Fibroblast of the aortic adventitia (primary cell): ENCODE data around the gene FBXL15. TPM values are rescaled to one million over a fixed set of nuclear protein-coding genes. Genes with fewer than 3 reads are reported as not detected.

Experiments used
- DNase-seq: peaks from one replicate; pipeline ENCODE4 v3.0.0-alpha.2; 2010; ENCODE audit warnings: low read depth
- H3K4me3 ChIP-seq: 2 replicates; pipeline ENCODE4 v1.5.1; 2011; ENCODE audit warnings: low read depth, mild to moderate bottlenecking, control low read depth, low read length, moderate library complexity
- small RNA-seq: library from RNA; depleted of rRNA; stranded (forward); fragments of <200 nt; gene quantifications from one replicate; pipeline ENCODE3, GENCODE V24; 2012
- total RNA-seq: library from RNA; depleted of rRNA; stranded (reverse); fragments of >200 nt; gene quantifications from 2 replicates; pipeline ENCODE4 v1.2.3, GENCODE V29; 2012; ENCODE audit warnings: low replicate concordance
- TF ChIP-seq, protein P1 (sequence below): IDR thresholded peaks from 2 replicates; pipeline ENCODE4 v1.5.1; 2011; ENCODE audit warnings: mild to moderate bottlenecking, low read length, control low read depth, inconsistent platforms; ENCODE audit not compliant: insufficient read depth

FBXL15 gene
- total RNA-seq, 1 donor: 5.2 TPM

DNA sequence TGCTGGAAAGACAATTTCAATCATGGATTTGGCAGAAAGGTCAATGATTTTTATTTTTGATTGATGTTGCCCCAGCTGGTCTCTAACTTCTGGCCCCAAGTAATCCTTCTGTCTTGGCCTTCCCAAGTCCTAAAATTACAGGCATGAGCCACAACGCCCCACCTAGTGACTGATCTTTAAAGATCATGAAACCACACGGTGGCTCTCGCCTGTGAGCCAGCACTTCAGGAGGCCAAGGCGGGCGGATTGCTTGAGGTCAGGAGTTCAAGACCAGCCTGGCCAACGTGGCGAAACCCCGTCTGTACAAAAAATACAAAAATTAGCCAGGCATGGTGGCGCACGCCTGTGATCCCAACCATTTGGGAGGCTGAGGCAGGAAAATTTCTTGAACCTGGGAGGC lies 43.3 kb downstream of the FBXL15 start:
- no peak overlapping the region for H3K4me3 ChIP-seq
- no peak for DNase-seq
- TF ChIP-seq, protein P1, sequence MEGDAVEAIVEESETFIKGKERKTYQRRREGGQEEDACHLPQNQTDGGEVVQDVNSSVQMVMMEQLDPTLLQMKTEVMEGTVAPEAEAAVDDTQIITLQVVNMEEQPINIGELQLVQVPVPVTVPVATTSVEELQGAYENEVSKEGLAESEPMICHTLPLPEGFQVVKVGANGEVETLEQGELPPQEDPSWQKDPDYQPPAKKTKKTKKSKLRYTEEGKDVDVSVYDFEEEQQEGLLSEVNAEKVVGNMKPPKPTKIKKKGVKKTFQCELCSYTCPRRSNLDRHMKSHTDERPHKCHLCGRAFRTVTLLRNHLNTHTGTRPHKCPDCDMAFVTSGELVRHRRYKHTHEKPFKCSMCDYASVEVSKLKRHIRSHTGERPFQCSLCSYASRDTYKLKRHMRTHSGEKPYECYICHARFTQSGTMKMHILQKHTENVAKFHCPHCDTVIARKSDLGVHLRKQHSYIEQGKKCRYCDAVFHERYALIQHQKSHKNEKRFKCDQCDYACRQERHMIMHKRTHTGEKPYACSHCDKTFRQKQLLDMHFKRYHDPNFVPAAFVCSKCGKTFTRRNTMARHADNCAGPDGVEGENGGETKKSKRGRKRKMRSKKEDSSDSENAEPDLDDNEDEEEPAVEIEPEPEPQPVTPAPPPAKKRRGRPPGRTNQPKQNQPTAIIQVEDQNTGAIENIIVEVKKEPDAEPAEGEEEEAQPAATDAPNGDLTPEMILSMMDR: no peak

- no peak for DNase-seq
- TF ChIP-seq, protein P1: no peak
- no peak overlapping the region for H3K4me3 ChIP-seq
Observed at GRCh38 chr10:102465466-102465865, 44.8 kb downstream of the FBXL15 start.

- TF ChIP-seq, protein P1: no peak
- H3K4me3 ChIP-seq: no peak overlapping the region
- DNase-seq: no peak
Observed at GRCh38 chr10:102467318-102467717, 46.7 kb downstream of the FBXL15 start.

DNA sequence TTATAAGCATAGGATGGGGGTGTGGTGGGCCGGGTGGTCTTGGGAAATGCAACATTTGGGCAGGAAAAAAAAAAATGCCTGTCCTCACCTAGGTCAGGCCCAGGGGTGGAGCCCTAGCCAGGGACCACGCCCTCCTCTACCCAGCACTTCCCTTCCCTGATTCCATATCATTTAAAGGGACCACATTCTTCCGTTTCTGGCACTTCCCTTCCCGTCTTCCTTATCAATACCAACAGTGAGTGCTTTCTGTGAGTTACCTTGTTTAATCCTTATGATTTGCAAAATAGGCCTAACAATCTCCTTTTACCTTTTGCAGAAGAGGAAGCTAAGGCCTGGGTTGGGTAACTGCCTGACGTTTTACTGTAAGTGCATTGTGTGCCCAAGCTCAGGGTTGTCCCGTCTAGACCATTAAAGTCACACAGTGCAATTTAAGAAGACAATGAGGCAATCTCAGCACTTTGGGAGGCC lies 47.4 kb downstream of the FBXL15 start:
- TF ChIP-seq, protein P1: no peak
- H3K4me3 ChIP-seq: no peak overlapping the region
- DNase-seq: no peak

DNA sequence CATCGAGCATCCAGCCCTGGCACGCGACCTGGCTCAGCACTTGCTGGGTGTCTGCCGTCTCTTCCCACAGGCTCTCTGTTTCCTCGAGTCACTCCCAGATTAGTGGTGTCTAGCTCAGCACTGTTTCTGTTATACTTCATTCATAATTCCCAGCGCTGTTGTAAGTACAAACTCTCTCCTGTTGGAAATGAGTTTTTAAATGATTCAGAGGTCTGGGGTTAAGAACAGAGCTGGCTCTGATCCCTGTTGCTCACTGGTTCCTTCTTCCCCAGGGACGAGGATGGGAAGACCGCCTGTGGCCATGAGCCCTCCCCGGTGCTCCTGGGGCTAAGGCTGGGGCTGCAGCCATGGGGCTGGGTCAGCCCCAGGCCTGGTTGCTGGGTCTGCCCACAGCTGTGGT lies 48.0 kb downstream of the FBXL15 start:
- peak; percentile 76 for DNase-seq
- TF ChIP-seq, protein P1: no peak
- H3K4me3 ChIP-seq: no peak overlapping the region

DNA sequence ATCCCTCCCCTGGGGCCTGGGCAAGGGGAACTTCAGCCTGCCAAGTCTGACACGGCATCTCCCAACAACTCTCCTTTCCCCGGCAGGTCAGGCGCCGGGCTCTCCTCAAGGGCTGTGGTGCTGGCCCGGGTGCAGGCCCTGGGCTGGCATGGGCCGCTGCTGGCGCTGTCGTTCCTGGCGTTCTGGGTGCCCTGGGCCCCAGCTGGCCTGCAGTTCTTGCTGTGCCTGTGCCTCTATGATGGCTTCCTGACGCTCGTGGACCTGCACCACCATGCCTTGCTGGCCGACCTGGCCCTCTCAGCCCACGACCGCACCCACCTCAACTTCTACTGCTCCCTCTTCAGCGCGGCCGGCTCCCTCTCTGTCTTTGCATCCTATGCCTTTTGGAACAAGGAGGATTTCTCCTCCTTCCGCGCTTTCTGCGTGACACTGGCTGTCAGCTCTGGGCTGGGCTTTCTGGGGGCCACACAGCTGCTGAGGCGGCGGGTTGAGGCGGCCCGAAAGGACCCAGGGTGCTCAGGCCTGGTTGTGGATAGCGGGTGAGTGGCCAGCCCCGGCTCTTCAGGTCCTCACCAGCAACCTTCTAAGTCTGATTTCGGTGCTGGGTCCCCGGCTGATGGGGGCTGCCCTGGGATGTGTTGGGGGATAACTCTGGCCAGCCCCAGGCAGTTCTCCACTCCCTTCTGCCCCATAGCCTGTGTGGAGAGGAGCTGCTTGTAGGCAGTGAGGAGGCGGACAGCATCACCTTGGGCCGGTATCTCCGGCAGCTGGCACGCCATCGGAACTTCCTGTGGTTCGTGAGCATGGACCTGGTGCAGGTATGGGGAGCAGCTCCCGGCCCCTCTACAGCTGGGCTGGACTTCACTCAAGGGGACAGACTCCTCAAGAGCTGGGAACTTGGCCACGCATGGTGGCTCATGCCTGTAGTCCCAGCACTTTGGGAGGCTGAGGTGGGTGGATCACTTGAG lies 50.2 kb downstream of the FBXL15 start:
- no peak overlapping the region for H3K4me3 ChIP-seq
- DNase-seq: no peak
- TF ChIP-seq, protein P1: no peak

Small RNAs within 50 kb of the gene (small RNA-seq; reads per million reads assigned to genes)
- 432 reads per million, percentile 99 among the genes with 10 or more reads in this experiment for gene MIR146B

Other genes starting within 250 kb of the FBXL15 start
- 0.09 TPM in 1 of 2 replicates, not detected in the other for gene ELOVL3, start 194.5 kb upstream of the FBXL15 start, total RNA-seq
- not detected in 2 replicates for gene PITX3, start 179.3 kb upstream of the FBXL15 start, total RNA-seq
- 21.5 and 52.1 TPM in 2 replicates for gene GBF1, start 175.3 kb upstream of the FBXL15 start, total RNA-seq
- 9.0 and 16.2 TPM in 2 replicates for gene NFKB2, start 25.1 kb upstream of the FBXL15 start, total RNA-seq
- 0.18 and 1.3 TPM in 2 replicates for gene PSD, start 2.1 kb upstream of the FBXL15 start, total RNA-seq
- 40.9 and 61.4 TPM in 2 replicates for gene CUEDC2, start 11.7 kb downstream of the FBXL15 start, total RNA-seq
- gene C10orf95, start 30.7 kb downstream of the FBXL15 start, total RNA-seq: not detected in 2 replicates
- 103 and 105 TPM in 2 replicates for gene ACTR1A, start 81.9 kb downstream of the FBXL15 start, total RNA-seq
- 3.3 and 4.8 TPM in 2 replicates for gene SUFU, start 83.1 kb downstream of the FBXL15 start, total RNA-seq
- gene TRIM8, start 223.6 kb downstream of the FBXL15 start, total RNA-seq: 83.0 and 84.7 TPM in 2 replicates